HL-60/S4 treated with phorbol 12-myristate 13-acetate at 8.2 ng/mL for 4 days and 3 days (cell line): ENCODE results near the gene B4GALNT3.

ENCODE experiments used
- in situ Hi-C: fragments of 300-500 bp; cut with MboI; formaldehyde crosslinking; loops from 2 replicates; pipeline ENCODE4 v1.15.0; 2022; ENCODE audit warnings: low sequenced_read_pairs

Gene B4GALNT3

DNA sequence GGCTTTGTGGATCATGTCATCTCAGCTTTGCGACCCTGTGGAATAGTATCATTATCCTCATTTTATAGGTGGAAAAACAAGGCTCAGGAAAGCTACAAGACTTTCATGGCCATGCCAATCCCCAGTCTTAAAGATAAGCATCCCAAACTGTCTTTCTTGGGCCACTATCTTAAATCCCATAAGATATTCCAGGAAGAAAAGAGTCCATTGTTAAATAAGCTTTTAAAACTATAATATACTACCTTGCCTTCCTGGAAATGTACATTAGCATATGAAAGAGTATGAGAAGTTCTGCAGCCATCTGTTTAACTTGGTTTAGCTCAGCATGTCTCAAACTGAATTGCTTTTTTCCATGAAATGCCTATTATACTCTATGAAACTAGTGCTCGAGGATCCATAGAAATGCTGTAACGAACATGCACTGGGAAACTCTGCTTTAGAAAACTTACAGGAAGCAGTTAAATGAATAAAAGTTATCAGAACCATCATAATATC, 77.1 kb downstream of the B4GALNT3 start:
- in situ Hi-C loops = no loop called here

DNA sequence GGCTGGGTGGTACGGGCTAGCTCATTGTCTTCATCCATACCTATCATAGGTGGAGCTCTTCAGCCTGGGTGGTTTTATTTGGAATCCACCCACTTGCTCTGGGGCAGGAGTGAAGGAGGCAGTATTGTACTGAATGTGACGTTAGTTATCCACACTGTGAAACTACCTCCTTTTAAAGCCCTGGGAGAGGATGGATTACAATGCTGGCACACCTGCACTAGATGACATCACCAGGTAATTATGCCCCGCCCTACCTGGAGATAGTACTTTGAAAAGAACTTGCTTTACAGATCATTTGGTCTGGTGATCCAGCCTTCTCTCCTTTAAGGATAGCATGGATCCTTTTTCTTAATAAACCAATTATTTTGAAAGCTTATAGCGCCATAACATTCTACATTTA, 78.0 kb downstream of the B4GALNT3 start:
- in situ Hi-C loops = no loop called here

DNA sequence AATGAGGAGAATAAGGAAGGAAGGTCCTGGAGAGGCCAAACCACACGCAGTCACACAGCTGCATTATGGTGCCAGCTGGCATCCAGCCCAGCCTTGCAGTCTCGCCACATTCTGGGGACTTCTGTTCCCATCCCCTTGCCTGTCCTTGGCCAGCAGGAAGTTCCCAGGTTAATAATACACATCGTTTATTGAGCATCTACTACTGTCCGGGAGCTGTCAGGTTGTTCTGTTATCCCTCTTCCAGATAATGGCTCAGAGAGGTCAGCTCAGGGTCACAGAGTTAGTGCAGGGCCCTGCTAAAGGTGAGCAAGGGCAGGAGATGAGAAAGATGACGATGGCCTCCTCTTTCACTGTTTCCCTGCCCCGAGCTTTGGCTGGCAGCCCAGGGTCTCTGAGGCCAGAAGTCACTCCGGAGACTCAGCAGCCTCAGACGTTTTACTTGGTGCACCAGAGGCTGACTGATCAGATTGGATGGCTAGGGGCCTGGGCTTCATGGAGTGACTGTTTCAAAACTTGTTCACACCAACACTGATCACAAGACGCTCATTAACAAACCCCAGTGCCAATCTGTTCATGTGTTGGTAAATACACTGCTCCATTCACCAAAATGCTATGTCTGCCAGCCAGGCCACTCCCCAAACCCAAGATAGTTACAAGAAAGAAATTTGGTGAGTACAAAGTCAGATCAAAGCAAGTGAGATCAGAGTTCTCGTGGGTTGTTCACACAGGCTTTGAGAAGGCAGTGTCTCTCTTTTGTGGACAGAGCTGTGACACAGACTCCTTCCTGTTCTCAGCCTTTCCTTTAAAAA, 79.2 kb downstream of the B4GALNT3 start:
- in situ Hi-C loops = no loop called here

DNA sequence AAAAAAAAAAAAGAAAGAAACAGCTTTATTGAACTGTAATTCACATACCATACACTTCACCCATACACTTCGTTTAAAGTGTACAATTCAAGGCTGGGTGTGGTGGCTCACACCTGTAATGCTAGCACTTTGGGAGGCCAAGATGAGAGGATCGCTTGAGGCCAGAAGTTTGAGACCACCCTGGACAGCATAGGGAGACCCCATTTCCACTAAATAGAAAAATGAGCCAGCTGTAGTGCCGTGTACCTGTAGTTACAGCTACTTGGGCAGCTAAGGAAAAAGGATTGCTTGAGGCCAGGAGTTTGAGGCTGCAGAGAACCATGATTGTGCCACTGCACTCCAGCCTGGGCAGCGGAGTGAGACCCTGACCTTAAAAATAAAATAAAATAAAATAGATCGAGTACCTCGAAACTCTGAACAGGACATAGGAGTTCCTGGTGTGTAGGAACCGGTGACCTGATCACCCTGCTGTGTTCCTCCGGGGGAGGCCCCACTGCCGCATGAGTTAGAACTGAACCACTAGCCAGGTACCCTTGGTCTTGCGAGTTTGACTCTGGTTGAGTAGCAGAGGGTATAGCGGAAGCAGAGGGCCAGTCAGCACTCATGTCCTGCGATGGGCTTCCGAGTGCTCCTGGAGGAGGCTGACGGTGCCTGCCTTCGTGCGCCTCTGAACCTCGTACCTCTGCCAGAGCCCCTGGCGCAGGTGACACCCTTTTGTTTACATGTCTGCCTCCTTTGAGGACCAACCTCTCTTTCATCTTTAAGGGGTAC, 80.0 kb downstream of the B4GALNT3 start:
- in situ Hi-C loops = no loop called here

DNA sequence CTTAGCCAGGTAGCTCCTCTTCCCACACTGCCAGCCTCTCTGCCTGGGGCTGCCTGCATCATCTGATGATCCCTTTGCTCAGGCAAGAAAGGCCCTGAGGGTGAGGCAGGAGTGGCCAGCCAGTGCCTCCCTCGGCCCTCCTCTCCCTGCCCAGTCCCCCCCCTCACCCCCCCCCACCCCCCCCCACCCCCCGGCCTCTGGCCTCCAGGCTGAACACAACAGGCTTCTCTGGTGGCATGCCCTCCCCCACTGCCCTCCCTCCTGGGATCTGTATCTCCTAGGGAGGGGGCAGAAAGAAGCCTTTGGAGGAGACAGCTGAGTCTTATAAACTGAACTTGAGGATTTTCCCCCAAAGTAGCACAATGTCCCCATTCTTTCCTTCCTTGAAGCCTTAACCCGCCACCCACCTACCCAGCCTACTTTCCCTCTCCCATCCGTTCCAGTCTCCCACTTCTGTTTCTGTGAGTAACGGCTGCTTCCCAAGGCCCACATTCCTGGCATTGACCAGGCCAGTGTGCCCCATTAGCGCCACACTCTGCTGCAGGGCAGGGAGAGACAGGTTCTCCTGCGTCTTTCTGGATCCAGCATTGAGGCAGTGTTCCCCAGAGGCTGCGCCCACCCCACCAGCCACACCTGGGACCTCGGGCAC, 82.1 kb downstream of the B4GALNT3 start:
- in situ Hi-C loops = no loop called here

DNA sequence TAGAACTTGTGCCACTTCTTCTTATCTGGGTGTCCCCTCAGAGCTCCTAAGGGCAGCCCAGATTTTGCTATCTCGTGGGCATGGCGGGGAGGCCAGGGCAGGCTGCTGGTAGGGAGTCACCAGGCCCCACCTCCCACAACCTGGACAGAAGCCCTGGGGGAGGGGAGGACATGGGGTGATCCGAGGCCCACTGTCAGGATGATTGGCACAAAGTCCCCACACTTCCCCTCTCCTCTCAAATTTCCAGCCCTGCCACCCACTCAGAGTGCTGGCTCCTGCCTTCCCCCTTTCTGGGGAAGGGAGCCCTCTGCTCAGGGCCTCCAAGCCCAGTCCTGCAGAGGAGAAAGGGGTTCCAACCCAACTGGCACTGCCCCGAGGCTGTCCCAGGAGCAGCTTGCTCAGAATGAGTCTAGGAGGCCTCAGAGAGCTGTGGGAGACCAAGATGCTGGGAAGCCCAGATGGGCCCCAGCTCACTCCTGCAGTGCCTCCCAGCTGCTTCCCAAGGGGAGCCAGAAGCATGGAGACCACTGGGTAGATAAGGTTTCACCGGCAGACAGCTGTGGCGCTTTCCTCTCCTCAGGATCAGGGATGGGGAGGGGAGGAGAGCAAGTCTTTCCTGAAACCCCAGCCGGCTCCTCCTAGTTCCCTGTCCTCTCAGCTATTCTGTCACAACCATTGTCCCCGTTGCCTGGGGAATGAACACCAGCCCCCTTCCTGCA, 82.8 kb downstream of the B4GALNT3 start:
- in situ Hi-C loops = no loop called here

DNA sequence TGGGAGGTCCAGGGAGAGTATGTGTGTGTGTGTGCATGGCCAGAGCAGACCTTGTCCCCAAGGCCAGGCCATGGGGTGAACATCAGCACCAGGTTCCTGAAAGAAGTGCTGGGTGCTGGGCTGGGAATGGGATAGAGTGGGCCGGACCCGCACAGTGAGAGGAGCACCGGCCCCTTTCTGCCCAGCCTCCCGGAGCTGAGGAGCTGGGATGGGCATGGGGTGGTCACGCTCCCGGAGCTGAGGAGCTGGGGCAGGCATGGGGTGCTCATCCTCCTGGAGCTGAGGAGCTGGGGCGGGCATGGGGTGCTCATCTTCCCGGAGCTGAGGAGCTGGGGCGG, 83.3 kb downstream of the B4GALNT3 start:
- in situ Hi-C loops = no loop called here

DNA sequence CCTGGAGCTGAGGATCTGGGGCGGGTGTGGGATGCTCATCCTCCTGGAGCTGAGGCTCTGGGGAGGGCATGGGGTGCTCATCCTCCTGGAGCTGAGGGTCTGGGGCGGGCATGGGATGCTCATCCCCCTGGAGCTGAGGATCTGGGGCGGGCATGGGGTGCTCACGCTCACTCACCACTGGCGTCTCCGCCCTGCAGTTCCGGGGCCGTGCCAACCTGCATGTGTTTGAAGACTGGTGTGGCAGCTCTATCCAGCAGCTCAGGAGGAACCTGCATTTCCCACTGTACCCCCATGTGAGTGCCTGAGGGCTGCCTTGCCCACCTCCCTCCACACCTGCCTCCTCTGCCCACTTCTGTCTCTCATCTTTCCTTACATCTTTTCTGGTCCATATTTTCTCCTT, 84.4 kb downstream of the B4GALNT3 start:
- in situ Hi-C loops = no loop called here

DNA sequence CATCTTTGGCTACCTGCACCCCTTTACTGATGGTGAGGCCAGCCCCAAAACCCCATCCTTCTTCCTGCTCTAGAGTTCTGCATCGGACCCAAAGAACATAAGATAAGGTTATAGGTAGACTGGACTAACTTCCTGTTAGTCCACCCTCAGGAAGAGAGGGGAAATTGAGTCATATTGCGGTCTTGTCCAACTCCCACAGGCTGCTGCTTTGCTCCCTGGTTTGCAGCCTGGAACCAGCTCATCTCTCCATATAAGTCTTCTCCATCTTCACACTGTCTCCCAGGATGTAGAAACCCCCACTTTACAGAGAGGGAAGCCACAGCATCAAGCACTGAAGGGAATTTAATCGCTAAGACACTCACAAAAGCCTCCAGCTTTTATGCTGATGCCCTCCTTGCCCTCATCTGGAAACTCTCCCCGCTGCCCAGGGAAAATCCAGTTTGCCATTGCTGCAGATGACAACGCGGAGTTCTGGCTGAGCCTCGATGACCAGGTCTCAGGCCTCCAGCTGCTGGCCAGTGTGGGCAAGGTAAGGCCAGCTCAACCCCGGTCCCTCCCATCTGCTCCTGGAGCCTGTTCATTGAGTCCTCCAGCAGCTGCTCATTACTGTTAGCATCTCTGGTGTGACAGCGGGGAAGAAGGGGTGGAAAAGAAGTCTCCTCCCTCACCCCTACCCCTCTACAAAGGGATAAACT, 85.3 kb downstream of the B4GALNT3 start:
- in situ Hi-C loops = no loop called here

DNA sequence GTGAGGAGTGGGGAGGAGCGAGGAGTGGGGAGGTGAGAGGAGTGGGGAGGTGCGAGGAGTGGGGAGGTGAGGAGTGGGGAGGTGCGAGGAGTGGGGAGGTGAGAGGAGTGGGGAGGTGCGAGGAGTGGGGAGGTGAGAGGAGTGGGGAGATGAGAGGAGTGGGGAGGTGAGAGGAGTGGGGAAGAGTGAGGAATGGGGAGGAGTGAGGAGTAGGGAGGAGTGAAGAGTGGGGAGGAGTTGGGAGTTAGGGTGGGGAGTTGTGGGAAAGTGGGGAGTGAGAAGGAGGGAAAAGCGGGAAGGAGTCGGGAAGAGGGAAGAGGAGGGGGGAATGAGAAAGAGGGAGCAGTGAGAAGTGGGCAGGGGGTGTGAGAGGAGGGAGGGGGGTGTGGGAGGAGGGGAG, 86.1 kb downstream of the B4GALNT3 start:
- in situ Hi-C loops = no loop called here

DNA sequence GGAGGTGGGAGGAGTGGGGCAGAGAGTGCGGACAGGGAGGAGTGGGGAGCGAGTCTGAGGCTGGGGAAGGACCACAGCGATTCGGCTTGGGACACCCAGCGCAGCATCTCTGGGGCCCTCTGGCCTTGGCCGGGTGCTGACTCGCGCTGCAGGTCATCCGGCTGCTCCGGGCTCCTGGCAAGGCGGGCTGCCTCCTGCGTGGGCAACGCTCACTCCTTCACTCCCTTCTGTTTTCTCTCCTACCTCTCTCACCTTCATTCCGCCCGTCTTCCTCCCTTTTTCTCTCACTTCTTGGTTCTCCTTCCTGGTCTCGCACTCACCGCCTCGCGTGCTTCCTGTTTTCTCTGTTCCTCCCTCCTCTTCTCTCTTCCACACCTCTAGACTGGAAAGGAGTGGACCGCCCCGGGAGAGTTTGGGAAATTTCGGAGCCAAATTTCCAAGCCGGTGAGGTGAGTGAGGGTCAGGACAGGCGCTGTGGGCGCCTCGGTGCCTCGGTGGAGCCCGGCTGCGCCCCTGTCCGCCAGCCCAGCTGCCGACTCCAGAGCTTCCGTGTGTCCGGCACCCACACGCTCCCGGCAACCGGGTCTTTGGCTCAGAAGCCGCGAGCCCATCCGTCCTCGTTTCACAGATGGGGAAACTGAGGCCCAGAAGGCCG, 86.7 kb downstream of the B4GALNT3 start:
- in situ Hi-C loops = no loop called here

DNA sequence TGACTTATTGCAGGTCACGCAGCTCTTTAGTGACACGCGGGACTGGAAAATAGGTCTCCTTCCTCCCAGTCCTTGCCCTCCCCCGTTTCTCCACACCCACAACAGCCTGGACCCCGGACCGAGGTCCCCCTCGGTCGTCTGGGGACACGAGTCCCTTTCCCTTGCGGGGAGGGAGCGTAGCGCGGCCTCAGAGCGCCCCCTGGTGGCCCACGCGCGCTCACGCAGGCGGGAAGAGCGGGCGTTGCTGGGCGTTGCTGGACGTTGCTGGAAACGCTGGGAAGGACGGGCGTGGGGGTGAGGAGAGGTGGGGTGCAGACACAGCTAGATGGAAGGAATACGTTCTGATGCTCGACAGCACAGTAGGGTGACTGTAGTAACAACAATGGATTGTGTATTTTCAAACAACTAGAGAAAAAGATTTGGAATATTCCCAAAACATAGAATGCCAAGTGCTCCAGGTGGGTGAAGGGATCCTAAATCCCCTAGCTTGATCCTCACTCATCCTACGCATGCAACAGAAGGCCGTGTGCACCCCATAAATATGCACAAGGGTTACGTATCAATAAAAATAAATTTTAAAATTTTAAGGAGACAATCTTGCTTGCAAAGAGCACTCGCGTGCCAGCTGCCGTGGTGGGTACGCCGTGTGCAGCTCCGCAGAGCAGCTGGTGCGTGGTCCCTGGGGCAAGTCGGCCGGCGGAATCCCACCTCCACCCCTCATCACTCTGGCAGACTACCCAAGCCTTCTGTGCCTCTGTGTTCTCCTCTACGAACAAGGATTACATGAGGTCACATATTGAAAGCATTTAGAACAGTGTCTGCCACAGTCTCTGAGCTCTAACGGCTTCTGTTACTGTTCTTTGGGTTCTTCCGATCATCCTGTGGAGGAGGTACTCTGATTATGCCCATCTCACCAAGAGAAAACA, 87.4 kb downstream of the B4GALNT3 start:
- in situ Hi-C loops = no loop called here

DNA sequence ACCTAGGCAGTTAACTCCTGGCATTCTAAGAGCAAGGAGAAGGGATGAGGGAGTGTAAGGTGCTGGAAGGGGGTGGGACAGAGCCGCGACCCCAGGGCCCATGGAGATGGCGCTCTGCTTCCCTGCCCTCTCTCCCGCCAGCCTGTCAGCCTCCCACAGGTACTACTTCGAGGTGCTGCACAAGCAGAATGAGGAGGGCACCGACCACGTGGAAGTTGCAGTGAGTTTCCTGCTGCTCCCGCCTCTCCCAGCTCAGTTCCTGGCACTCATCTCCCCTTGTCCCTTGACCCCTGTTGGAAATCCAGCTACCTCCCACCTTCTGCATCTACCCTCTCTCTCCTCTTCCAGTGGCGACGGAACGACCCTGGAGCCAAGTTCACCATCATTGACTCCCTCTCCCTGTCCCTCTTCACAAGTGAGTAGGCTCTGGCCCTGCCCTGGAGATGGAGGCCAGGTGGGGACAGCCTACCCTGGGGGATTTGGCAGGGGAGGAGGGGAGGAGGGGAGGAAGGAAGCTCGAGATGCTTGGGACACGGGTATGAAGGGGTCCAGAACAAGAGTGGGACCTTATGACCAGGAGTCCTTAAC, 88.2 kb downstream of the B4GALNT3 start:
- in situ Hi-C loops = no loop called here

DNA sequence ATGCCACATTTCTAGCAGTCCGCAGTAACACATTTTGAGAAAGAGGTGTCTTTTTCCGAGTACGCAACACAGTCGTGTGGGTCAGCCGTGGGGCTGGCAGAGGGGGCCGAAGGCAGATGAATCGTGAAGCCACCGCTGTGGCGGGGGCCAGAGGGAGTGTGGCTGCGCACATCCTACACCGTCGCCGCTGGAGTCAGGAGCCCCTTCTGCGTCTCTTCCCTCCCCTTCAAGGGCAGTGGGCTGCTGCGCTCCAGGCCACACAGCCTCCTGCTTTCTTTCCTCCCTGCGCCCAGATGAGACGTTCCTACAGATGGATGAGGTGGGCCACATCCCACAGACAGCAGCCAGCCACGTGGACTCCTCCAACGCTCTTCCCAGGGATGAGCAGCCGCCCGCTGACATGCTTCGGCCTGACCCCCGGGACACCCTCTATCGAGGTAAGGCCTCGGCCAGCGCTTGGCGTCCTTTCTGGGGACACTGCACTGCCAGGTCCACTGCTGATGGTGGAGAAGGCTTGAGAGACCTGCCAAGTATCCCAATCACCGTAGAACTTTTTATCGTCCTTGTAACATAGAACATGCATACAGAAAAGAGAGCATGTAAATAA, 89.8 kb downstream of the B4GALNT3 start:
- in situ Hi-C loops = no loop called here

DNA sequence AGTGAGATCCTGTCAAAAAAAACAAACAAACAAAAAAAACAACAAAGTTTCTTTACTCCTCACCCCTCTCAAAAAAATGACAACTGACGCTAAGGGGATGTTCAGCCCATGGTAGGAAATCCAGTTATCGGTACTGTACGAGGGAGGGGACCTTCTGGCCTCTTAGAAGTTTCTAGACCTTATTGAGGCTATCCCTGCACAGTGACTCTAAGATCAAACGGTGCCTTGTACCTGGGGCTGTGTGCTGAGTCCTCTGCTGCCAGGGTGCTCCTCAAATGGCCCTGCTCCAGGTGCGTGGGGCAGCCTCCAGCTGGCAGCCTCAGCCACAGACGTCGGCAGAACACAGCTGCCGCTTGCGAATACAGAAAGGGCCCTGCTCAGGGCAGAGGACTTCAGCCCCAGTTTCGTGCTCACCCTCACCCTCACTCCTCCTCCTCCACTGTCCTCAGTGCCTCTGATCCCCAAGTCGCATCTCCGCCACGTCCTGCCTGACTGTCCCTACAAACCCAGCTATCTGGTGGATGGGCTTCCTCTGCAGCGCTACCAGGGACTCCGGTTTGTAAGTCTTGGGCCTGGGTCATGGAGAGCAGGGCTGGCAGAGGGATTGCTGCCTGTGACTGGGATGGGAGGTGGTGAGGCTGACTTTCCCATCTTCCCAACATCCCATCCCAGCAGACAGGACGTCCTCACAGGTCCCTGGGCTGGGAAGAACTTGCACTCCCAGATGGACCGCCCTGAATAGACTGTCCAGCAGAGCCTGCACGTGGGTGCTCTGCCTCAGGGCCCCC, 90.9 kb downstream of the B4GALNT3 start:
- in situ Hi-C loops = no loop called here

DNA sequence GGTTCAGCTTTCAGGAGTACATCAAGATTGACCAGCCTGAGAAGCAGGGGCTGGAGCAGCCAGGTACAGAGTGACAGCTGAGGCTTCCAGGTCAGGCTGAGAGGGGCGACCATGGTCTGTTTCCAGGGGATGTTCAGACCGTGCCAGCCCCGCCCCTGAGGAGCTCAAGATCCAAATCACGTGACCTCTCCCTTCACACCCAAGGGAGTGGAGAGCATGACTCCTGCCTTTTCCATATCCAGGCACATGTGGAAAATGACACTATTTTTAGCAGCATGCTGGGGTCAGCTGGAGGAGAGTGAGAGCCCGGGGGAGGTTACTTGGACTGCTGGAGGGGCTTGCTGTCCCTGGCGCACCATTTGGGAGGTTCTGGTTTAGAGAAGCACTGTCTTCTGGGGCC, 92.7 kb downstream of the B4GALNT3 start:
- in situ Hi-C loops = no loop called here

DNA sequence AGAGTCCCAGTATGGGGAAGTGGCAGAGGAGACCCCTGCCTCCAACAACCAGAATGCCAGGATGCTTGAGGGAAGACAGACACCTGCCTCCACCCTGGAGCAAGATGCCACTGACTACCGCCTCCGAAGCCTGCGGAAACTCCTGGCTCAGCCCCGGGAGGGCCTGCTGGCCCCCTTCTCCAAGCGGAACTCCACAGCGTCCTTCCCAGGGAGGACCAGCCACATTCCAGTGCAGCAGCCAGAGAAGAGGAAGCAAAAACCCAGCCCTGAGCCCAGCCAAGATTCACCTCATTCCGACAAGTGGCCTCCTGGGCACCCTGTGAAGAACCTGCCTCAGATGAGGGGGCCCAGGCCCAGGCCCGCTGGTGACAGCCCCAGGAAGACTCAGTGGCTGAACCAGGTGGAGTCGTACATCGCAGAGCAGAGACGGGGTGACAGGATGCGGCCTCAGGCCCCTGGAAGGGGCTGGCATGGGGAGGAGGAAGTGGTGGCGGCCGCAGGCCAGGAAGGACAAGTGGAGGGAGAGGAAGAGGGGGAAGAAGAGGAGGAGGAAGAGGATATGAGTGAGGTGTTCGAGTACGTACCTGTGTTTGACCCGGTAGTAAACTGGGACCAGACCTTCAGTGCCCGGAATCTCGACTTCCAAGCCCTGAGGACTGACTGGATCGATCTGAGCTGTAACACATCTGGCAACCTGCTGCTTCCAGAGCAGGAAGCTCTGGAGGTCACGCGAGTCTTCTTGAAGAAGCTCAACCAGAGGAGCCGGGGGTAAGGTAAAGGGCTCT, 93.7 kb downstream of the B4GALNT3 start:
- in situ Hi-C loops = no loop called here
